T1000 (cell line): ENCODE measurements around the gene SIK1.
"Not testable (repeated sequence)": the region's sequence is repeated elsewhere in the genome, so short reads cannot be mapped to it uniquely, and the experiment has no call there.

Experiments used
- DNase-seq: peaks from one replicate; lab custom pipeline; 2025; ENCODE audit warnings: mixed read lengths; lab: John Stamatoyannopoulos, UW

Gene SIK1

DNA sequence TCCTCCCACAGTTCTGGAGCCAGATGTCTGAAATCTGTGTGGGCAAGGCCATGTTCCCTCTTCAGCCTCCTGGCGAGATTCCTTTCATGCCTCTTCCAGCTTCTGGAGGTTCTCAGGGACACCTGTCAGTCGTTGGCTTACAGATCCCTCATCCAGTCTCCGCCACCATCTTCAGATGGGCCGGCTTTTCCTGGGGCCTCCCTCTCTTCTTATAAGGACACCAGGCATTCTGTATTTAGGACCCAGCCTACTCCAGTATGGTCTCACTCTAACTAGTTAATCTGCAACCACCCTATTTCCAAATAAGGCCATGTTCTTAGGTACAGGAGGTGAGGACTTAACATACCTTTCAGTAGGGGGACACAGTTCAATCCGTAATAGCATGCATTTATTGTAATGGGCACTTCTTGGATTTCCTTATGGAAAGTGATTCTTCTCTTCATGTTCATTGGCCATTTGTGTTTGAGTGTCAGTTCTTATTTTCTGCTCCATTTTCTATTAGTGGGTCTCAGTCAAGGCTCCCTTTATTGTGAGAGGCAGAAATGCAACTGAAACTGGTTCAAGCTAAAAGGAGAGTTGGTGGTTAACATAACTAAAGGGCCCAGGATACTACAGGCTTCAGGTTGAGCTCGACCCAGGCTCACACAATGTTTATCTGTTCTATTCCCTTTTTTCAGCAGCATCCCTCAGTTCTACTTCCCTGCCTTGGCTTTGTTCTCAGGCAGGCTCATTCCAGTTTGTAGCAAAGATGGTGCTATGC, 12.6 kb upstream of the SIK1 start:
- DNase-seq = not testable (repeated sequence)

- DNase-seq = not testable (repeated sequence)
Observed at GRCh38 chr21:43436272-43436671, 9.3 kb upstream of the SIK1 start.

GRCh38 chr21:43433340-43434136, 6.6 kb upstream of the SIK1 start:
- not testable (repeated sequence) for DNase-seq

GRCh38 chr21:43430830-43431416, 4.0 kb upstream of the SIK1 start:
- DNase-seq = not testable (repeated sequence)

DNA sequence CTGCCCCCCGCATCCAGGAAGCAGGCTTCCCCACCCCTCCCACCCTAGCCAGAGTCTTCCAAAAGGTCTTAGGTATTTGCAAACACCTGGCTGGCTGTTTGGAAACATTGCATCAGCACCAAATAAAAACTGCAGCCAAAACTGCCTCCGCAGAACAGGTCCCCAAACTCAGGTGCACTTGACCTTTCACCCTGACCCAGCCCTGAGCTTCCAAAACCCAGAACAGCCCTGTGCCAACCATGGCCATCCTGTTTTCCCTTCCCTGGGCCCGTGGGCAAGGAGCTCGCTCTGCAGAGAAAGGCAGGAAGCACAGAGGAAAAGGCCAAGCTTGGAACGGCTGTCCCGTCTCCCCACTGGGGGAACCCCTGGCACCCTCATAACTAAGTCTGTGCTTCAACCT, 2.0 kb upstream of the SIK1 start:
- DNase-seq = not testable (repeated sequence)

GRCh38 chr21:43427242-43427559, 270 bp upstream of the SIK1 start:
- DNase-seq = not testable (repeated sequence)

GRCh38 chr21:43426004-43426403, 927 bp downstream of the SIK1 start:
- not testable (repeated sequence) for DNase-seq

GRCh38 chr21:43419475-43419874, 7.5 kb downstream of the SIK1 start:
- DNase-seq = not testable (repeated sequence)

DNA sequence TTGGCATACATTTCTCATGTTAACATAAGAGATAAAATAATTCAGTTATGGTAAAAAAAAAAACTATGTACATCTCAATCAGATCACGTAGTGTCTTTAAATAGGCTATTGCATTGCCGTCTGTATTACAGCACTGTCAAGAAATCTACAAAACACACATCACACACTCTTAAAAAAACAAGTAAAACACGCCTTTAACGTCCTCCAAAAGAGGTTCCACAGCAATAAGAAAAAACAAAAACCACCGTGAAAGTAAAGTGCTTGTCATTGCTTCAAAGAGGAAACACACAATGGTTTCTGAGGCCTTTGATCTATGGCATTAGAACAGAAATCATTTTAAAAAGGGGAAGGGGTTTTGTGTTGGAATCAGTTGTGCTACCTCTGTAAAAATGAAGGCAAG, 12.4 kb downstream of the SIK1 start:
- not testable (repeated sequence) for DNase-seq

DNA sequence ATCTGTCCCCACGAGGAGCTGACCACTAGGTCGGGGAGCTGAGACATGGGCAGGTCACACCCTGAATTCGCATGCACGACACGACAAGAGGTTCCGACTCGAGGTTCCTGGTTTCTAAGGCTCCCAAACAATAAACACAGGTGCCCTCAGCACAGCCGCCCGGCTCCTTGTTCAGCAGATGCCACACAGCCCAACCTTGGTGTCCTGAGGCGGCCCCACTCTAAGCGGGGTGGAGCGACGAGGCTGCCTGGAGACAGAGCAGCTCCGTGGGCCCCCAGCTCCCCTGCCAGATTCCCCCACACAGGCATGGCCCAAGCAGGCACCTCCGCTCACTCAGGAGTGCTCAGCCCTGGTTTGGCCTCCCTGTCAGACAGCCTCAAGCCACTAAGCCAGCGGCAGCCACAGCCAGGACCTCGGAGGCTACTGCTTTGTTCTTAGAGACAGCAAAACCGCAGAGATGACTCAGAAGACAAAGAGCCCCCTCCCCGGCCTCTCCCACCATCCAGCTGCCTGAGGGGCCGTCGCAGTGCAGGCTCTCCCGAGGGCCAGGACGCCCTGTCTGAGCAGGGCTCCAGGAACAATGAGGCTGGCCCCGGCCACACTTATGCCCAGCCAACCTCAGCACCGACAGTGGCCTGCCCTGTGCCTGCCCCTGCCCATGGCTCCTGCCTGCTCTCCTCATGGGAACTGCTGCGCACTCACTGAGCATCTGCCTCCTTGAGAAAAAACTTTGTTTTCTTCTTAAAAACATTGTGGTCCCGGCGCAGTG, 14.7 kb downstream of the SIK1 start:
- DNase-seq = not testable (repeated sequence)

- DNase-seq = not testable (repeated sequence)
Observed at GRCh38 chr21:43410456-43411068, 16.4 kb downstream of the SIK1 start.

DNA sequence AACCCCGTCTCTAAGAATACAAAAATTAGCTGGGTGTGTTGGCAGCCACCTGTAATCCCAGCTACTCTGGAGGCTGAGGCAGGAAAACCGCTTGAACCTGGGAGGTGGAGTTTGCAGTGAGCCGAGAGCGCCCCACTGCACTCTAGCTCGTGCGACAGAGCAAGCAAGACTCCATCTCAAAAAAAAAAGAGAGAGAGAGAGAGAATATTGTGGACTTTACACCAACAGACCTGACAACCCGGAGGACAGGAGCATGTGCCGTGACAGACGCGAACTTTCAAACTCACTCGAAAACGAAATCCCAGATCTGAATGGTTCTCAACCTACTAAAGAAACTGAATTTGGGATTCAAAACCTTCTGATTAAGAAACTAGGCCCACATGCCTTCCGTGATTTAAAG, 19.8 kb downstream of the SIK1 start:
- not testable (repeated sequence) for DNase-seq

- not testable (repeated sequence) for DNase-seq
Observed at GRCh38 chr21:43404450-43404849, 22.5 kb downstream of the SIK1 start.

DNA sequence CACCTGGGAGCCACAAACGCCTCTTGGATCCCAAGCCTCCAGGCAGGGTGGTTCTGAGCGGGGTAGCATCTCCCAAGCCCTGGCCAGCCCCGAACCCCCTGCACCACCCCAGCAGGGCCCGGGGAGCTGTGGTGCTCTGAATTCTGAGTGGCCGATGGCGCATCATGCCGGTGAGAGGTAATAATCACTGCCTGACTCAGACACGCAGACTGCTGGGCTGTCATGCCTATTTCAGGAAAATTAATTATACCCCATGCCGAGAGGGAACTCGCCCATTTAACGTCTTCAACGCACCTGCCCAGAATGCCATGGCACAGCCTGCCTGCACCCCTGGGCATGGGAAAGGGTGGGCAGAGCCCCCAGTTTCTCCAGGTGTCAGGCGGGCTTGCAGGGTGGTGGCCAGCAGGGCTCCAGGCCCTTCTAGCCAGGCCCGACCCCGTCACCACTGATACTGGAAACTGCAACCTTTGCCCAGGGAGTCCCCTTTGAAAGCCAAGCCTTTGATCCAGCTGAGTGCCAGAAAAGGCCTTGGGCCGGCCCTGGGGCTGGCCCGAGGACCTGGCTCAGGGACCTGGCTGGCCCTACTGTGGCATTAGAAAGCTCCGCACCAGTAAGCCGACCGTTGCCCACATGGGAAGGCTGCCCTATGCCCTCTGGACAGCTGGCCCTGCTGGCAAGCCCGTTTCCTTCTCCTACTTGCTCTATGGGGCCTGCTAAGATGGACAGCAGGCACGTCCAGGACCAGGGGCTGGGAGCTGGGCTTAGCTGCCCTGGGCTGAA, 23.1 kb downstream of the SIK1 start:
- not testable (repeated sequence) for DNase-seq

GRCh38 chr21:43401125-43401524, 25.8 kb downstream of the SIK1 start:
- DNase-seq = not testable (repeated sequence)

DNA sequence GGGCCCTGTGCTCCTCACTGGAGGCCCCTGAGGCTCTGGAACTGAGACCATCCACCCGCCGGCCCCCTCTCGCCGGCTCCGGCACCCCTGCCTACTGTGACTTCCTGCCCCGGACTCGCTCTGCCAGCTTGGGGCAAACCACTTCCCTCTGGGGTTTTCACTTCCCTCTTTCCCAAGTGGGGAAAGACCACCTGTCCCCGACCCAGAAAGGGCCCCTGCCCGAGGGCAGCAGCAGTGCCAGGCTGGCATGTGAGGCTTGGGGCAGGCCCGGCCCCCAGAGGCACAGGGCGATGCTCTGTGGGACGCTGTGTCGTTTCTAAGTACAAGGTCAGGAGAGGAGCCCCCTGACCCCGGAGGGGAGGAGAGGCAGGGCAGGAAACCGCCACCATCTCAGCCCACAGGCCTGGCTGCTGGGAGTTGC, 27.3 kb downstream of the SIK1 start:
- DNase-seq = not testable (repeated sequence)

DNA sequence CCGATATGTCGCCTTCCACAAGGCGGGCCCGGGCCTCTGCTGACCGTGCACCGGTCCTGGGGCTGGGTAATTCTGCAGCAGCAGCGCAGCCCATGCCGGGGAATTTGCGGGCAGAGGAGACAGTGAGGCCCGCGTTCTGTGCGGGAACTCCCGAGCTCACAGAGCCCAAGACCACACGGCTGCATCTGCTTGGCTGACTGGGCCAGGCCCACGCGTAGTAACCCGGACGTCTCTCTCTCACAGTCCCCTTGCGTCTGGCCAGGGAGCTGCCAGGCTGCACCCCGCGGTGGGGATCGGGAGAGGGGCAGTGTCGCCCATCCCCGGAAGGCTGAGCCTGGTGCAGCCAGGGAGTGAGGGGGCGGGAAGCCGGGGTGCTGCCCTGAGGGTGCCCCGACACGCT, 27.8 kb downstream of the SIK1 start:
- DNase-seq = not testable (repeated sequence)

DNA sequence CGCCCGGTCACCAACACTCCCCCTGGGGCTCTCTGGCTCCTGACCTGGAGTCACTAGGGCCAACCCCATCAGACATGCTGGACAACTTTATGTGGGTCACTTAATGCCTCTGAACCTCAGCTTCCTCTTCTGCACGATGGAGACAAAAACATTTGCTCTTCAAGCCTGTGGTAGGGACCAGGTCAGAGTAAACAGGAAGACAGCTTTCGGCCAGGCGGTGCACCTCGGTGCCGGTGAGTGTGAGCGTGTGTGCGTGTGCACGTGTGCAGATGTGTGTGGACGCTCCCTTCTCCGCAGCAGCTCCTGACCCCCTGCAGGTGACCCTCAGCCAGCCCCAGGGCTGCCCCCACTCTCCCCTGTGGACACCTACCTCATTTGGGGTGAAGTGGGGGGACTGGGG, 28.4 kb downstream of the SIK1 start:
- not testable (repeated sequence) for DNase-seq

- DNase-seq = not testable (repeated sequence)
Observed at GRCh38 chr21:43398000-43398399, 28.9 kb downstream of the SIK1 start.

DNA sequence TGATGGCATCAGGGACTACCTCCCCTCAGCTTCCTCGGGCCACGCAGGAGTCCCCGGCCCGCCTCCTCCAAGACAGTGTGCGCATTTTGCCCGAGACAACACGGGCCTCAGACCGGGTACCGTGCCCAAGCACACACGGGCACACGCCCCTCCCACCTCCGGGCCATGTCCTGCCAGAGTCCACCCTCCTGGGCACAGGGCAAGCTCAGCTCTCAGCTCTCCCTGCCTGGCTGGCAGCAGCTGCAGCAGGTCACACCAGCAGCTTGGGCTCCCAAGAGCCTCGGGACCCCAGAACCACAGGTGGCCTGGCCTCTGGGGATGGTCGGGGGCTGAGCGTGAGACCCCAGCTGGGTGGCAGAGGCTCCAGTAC, 29.5 kb downstream of the SIK1 start:
- DNase-seq = not testable (repeated sequence)
